K562 (cell line): Measurements from ENCODE around the gene HRAS. TPM values are rescaled to one million over a fixed set of nuclear protein-coding genes. Genes with fewer than 3 reads are reported as not detected.

Experiments used
- KDM1A ChIP-seq, 2 experiments: fragments of 450-650 bp; IDR thresholded peaks; 2 replicates each; pipeline ENCODE4 v1.6.1; 2016; ENCODE audit warnings: mild to moderate bottlenecking in 2 of 2
- MGA ChIP-seq: fragments of 450-650 bp; IDR thresholded peaks from 2 replicates; pipeline ENCODE4 v1.6.1; 2016; ENCODE audit warnings: mild to moderate bottlenecking, moderate library complexity
- NFATC3 ChIP-seq: fragments of 450-650 bp; IDR thresholded peaks from 2 replicates; pipeline ENCODE4 v1.6.1; 2017; ENCODE audit warnings: mild to moderate bottlenecking
- PML ChIP-seq: IDR thresholded peaks from 2 replicates; pipeline ENCODE4 v1.6.1; 2012; ENCODE audit warnings: low read length, inconsistent platforms
- PRDM10 ChIP-seq: fragments of 450-650 bp; IDR thresholded peaks from 2 replicates; pipeline ENCODE4 v1.6.1; 2018; ENCODE audit not compliant: partially characterized antibody
- VEZF1 ChIP-seq: fragments of 200-800 bp; sonication (Bioruptor generic); IDR thresholded peaks from 2 replicates; pipeline ENCODE4 v1.6.1; 2017; ENCODE audit warnings: missing genetic modification characterization, missing compliant biosample characterization
- ZNF592 ChIP-seq: fragments of 450-650 bp; IDR thresholded peaks from 2 replicates; pipeline ENCODE4 v1.6.1; 2017; ENCODE audit warnings: antibody characterized with exemption, mild to moderate bottlenecking
- polyA plus RNA-seq, 8 experiments: library from polyadenylated mRNA; depleted of rRNA in 4 of 8; stranded (reverse) in 5 of 8; unstranded in 3 of 8; fragments of >200 nt; fragmentation: Nextera tagmentation in 2 of 8; fragmentation: Illumina TruSeq in 1 of 8; extraction: Ambion mirVana in 2 of 8; extraction: Trizol in 1 of 8; gene quantifications; 2 replicates each; pipeline versions ENCODE4 v1.2.1 to v1.2.3, GENCODE V29; 2011 to 2014; ENCODE audit warnings: inconsistent platforms in 1 of 8, missing spikeins in 1 of 8
- total RNA-seq, 7 experiments: library from RNA; depleted of rRNA in 6 of 7; stranded (reverse); fragments of >200 nt in 6 of 7; fragmentation: Illumina TruSeq in 2 of 7; extraction: Trizol in 2 of 7; gene quantifications; 2 replicates each; pipeline versions ENCODE4 v1.2.1 to v1.2.3, GENCODE V29; 2011 to 2021; ENCODE audit warnings: low replicate concordance in 1 of 7

The HRAS gene
- total and polyA plus RNA-seq, 9 of the 15 experiments (the other 6 are each of a cell fraction or from before 2014, with no cell fraction given) = 2.8 to 73.5 (median 29.6) TPM

GRCh38 chr11:504994-505344 is 30.4 kb downstream of the HRAS start (continued):
- TF ChIP-seq PRDM10 (peak; percentile 1), ZNF592 (peak; percentile 74), PML (0 out of 2 replicates have a peak, but pooled peaks have one; percentile 20), MGA (peak; percentile 73), NFATC3 (0 out of 2 replicates have a peak, but pooled peaks have one; percentile 40), VEZF1 (CRISPR knock-in tag) (no peak), KDM1A (IDR thresholded peaks at IDR 0.05) (no peak)
